Measurements from ENCODE around the gene TRIP13. TPM values are rescaled to one million over a fixed set of nuclear protein-coding genes. Genes with fewer than 3 reads are reported as not detected.

Gene TRIP13
- total RNA-seq, 1 experiment from 2014 or later, result 69.0 TPM

- Histone ChIP-seq H3K9me2 (replicated peaks; ENCODE audit: low read length) (no peaks in the 10 kb centered on the region), H3K79me2 (ENCODE audit: low read length) (0 out of 2 replicates have a peak, but pooled peaks cover 4% of the 10 kb centered on the region), H3K4me2 (ENCODE audit: low read length) (no peak overlapping the region), H3K27ac (ENCODE audit: low read length) (no peak overlapping the region), H3K4me3 (ENCODE audit: low read length) (no peak overlapping the region), H4K20me1 (ENCODE audit: low read length) (0 out of 2 replicates have a peak, but pooled peaks cover 4% of the 10 kb centered on the region), H3K9ac (ENCODE audit: low read length) (no peak overlapping the region), H3F3A (ENCODE audit: low read length, unreplicated experiment) (peaks cover 9% of the 10 kb centered on the region), H3K9me3 (ENCODE audit: low read length) (no peaks in the 10 kb centered on the region), H3K4me1 (ENCODE audit: insufficient read depth, low read length) (peaks cover 27% of the 10 kb centered on the region), H3K27me3 (ENCODE audit: low read length) (no peaks in the 10 kb centered on the region), H3K36me3 (ENCODE audit: low read depth, low read length) (peaks cover 59% of the 10 kb centered on the region), H2AFZ (ENCODE audit: low read length) (no peak overlapping the region)
- no TSS peak for BruUV-seq (replicated peaks)
- intact Hi-C loops (cut with micrococcal nuclease), result no loop called here
- POLR2A ChIA-PET (ENCODE audit: unreplicated experiment), result no interaction called here
- no peak for TF ChIP-seq EZH2 (IDR thresholded peaks at IDR 0.05; ENCODE audit: low read length, unreplicated experiment)
- TF ChIP-seq, protein P1, sequence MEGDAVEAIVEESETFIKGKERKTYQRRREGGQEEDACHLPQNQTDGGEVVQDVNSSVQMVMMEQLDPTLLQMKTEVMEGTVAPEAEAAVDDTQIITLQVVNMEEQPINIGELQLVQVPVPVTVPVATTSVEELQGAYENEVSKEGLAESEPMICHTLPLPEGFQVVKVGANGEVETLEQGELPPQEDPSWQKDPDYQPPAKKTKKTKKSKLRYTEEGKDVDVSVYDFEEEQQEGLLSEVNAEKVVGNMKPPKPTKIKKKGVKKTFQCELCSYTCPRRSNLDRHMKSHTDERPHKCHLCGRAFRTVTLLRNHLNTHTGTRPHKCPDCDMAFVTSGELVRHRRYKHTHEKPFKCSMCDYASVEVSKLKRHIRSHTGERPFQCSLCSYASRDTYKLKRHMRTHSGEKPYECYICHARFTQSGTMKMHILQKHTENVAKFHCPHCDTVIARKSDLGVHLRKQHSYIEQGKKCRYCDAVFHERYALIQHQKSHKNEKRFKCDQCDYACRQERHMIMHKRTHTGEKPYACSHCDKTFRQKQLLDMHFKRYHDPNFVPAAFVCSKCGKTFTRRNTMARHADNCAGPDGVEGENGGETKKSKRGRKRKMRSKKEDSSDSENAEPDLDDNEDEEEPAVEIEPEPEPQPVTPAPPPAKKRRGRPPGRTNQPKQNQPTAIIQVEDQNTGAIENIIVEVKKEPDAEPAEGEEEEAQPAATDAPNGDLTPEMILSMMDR (conservative IDR thresholded peaks at IDR 0.05; ENCODE audit: low read depth, low read length), result no peak
- no peak for TF ChIP-seq EZH2phosphoT487 (IDR thresholded peaks at IDR 0.05; ENCODE audit: borderline replicate concordance, low read length)
- DNase-seq, result no peak
- CTCF ChIA-PET, result no interaction called here
- no peak for ATAC-seq
These were observed 15.5 kb downstream of the TRIP13 start for GRCh38 chr5:908172-908571.

GRCh38 chr5:909086-909485, 16.4 kb downstream of the TRIP13 start:
- intact Hi-C loops (cut with micrococcal nuclease), result no loop called here
- no peak for DNase-seq
- Histone ChIP-seq H3K36me3 (ENCODE audit: low read depth, low read length) (peaks cover 60% of the 10 kb centered on the region), H3F3A (ENCODE audit: low read length, unreplicated experiment) (peaks cover 9% of the 10 kb centered on the region), H3K4me2 (ENCODE audit: low read length) (no peak overlapping the region), H3K4me1 (ENCODE audit: insufficient read depth, low read length) (peaks cover 33% of the 10 kb centered on the region), H3K27me3 (ENCODE audit: low read length) (no peaks in the 10 kb centered on the region), H3K9me2 (replicated peaks; ENCODE audit: low read length) (no peaks in the 10 kb centered on the region), H3K9me3 (ENCODE audit: low read length) (no peaks in the 10 kb centered on the region), H3K9ac (ENCODE audit: low read length) (no peak overlapping the region), H3K27ac (ENCODE audit: low read length) (no peak overlapping the region), H3K4me3 (ENCODE audit: low read length) (no peak overlapping the region), H2AFZ (ENCODE audit: low read length) (no peak overlapping the region), H4K20me1 (ENCODE audit: low read length) (no peaks in the 10 kb centered on the region), H3K79me2 (ENCODE audit: low read length) (peaks cover 10% of the 10 kb centered on the region)
- no peak for ATAC-seq
- ChIA-PET CTCF (no interaction called here), POLR2A (ENCODE audit: unreplicated experiment) (no interaction called here)
- TF ChIP-seq EZH2 (IDR thresholded peaks at IDR 0.05; ENCODE audit: low read length, unreplicated experiment) (no peak), EZH2phosphoT487 (IDR thresholded peaks at IDR 0.05; ENCODE audit: borderline replicate concordance, low read length) (no peak)
- TF ChIP-seq, protein P1 (conservative IDR thresholded peaks at IDR 0.05; ENCODE audit: low read depth, low read length), result no peak
- no TSS peak for BruUV-seq (replicated peaks)

DNA sequence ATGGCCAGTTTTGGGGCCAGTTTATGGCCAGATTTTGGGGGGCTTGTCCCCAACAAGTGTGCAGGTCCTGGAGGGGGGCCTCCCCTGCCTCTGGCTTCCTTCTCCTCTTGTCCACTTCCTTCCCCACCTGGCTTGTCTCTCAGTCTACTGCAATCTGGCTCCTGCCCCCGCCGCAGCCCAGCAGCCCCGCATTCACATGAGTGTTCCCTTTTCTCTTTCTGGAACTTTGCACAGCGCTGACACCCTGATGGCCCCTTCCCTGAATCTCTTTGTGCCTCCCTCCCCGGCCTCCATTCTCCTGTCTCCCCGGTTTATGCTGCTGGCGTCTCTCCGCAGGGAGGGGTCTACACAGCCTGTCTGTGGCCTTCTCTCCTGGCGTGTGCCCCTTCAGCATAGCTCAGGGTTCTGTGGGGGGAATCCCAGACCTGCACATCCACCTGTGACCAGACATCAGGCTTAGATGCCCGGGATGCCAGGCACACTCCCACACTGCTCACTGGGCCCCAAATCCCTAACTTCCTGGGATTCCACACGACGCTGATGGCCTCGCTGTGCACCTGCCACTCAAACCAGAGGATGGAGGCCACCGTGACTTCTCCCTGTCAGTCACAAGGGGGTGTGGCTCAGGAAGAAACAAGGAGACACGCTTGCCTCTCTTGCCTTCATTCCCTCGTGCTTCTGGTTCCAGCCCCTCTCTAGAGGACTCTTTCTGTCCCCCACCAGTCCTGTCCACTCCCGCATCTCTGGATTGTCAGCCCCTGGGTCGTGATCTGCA, 17.5 kb downstream of the TRIP13 start:
- Histone ChIP-seq H3K9ac (ENCODE audit: low read length) (peak overlapping the region; percentile 79; the same call in 1 of the 2 replicates), H3F3A (ENCODE audit: low read length, unreplicated experiment) (peaks cover 9% of the 10 kb centered on the region), H3K9me2 (replicated peaks; ENCODE audit: low read length) (no peaks in the 10 kb centered on the region), H3K27me3 (ENCODE audit: low read length) (no peaks in the 10 kb centered on the region), H3K36me3 (ENCODE audit: low read depth, low read length) (peaks cover 57% of the 10 kb centered on the region), H3K9me3 (ENCODE audit: low read length) (no peaks in the 10 kb centered on the region), H4K20me1 (ENCODE audit: low read length) (no peaks in the 10 kb centered on the region), H3K27ac (ENCODE audit: low read length) (peak overlapping the region; percentile 97), H3K4me2 (ENCODE audit: low read length) (no peak overlapping the region), H2AFZ (ENCODE audit: low read length) (no peak overlapping the region), H3K4me1 (ENCODE audit: insufficient read depth, low read length) (peaks cover 33% of the 10 kb centered on the region), H3K4me3 (ENCODE audit: low read length) (no peak overlapping the region), H3K79me2 (ENCODE audit: low read length) (peaks cover 15% of the 10 kb centered on the region)
- ChIA-PET POLR2A (ENCODE audit: unreplicated experiment) (no interaction called here), CTCF (no interaction called here)
- intact Hi-C loops (cut with micrococcal nuclease), result loop anchor here (5.0 kb wide), 1 partner anchor 202 kb away; the partner anchor contains the start of gene SLC12A7
- TF ChIP-seq EZH2 (IDR thresholded peaks at IDR 0.05; ENCODE audit: low read length, unreplicated experiment), result no peak
- no peak for TF ChIP-seq EZH2phosphoT487 (IDR thresholded peaks at IDR 0.05; ENCODE audit: borderline replicate concordance, low read length)
- TF ChIP-seq, protein P1 (conservative IDR thresholded peaks at IDR 0.05; ENCODE audit: low read depth, low read length), result no peak
- BruUV-seq (replicated peaks), result no TSS peak
- ATAC-seq (no peak), DNase-seq (no peak)

Data from PC-3 (cell line).